Stomach (tissue), 4 donors: ENCODE results near the gene PXYLP1.

Source experiments
- POLR2AphosphoS5 ChIP-seq, 3 donors: sonication (generic); formaldehyde crosslinking; IDR thresholded peaks; one replicate each; pipeline ENCODE4 v1.6.1; 2016; ENCODE audit warnings: antibody characterized with exemption in 3 of 3
- TF ChIP-seq, protein P1 (sequence below), 7 experiments: fragments of 450-650 bp in 4 of 7; fragments of 200-600 bp in 3 of 7; sonication (generic) in 3 of 7; IDR thresholded peaks; one replicate each; pipeline ENCODE4 v1.5.1; 2016 to 2019; ENCODE audit warnings: antibody characterized with exemption in 7 of 7, control low read depth in 2 of 7, mild to moderate bottlenecking in 1 of 7

DNA sequence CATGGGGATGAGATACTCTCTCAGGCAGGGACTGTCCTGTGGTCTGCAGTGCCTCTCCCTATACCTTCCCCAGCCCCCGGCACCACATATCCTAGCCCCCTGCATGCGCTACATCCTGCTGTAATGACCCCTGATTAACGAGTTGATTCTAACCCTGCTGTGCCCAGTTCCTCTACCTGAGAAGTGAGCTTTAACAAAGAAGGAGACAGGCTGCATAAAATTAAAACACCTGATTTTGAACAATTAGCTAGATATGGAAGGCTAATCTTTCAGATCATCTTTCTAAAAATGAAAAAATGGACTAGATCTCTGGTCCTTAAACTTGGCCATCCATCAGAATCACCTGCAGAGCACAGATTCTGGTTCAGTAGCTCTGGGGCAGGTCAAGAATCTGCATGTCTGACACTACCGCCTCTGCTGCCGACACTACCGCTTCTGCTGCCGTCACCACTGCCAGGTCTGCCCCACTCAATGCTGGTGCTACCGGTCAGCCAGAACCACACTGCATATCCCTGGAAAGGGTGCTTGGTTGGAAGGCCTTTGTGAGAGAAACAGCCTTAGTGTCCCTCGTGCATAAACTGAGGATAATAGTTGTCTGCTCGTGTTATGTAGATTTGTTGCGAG is 103.1 kb downstream of the PXYLP1 start:
- TF ChIP-seq, protein P1, sequence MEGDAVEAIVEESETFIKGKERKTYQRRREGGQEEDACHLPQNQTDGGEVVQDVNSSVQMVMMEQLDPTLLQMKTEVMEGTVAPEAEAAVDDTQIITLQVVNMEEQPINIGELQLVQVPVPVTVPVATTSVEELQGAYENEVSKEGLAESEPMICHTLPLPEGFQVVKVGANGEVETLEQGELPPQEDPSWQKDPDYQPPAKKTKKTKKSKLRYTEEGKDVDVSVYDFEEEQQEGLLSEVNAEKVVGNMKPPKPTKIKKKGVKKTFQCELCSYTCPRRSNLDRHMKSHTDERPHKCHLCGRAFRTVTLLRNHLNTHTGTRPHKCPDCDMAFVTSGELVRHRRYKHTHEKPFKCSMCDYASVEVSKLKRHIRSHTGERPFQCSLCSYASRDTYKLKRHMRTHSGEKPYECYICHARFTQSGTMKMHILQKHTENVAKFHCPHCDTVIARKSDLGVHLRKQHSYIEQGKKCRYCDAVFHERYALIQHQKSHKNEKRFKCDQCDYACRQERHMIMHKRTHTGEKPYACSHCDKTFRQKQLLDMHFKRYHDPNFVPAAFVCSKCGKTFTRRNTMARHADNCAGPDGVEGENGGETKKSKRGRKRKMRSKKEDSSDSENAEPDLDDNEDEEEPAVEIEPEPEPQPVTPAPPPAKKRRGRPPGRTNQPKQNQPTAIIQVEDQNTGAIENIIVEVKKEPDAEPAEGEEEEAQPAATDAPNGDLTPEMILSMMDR (IDR thresholded peaks at IDR 0.05) = no peak
- TF ChIP-seq POLR2AphosphoS5 (IDR thresholded peaks at IDR 0.05) = no peak
